Aorta (tissue), 5 donors: ENCODE results near the gene CYP2E1. TPM values are rescaled to one million over a fixed set of nuclear protein-coding genes. Genes with fewer than 3 reads are reported as not detected.
"Not testable (repeated sequence)": the region's sequence is repeated elsewhere in the genome, so short reads cannot be mapped to it uniquely, and the experiment has no call there.

Source experiments
- ATAC-seq: fragments of 200-7000 bp; cut with Tn5 transposase; one replicate; pipeline ENCODE4 v1.9.1; 2022; ENCODE audit warnings: moderate library complexity; ENCODE audit not compliant: low FRiP score
- DNase-seq, 2 donors: peaks; one replicate each; pipeline ENCODE4 v3.0.0-alpha.2; 2020
- H3K27ac ChIP-seq, 2 donors: one replicate each; pipeline ENCODE4 v1.5.1; 2013; ENCODE audit warnings: low read length in 2 of 2, mild to moderate bottlenecking in 2 of 2, moderate library complexity in 2 of 2, control low read depth in 1 of 2, inconsistent platforms in 1 of 2, low read depth in 1 of 2
- H3K27me3 ChIP-seq, 2 donors: one replicate each; pipeline ENCODE4 v1.6.1; 2013; ENCODE audit warnings: control low read depth in 1 of 2, low read length in 1 of 2, mild to moderate bottlenecking in 1 of 2, moderate library complexity in 1 of 2; ENCODE audit not compliant: insufficient read depth in 2 of 2, control insufficient read depth in 1 of 2
- H3K36me3 ChIP-seq, 2 donors: one replicate each; pipeline ENCODE4 v1.6.1; 2013; ENCODE audit warnings: control low read depth in 1 of 2, low read length in 1 of 2, mild to moderate bottlenecking in 1 of 2; ENCODE audit not compliant: insufficient read depth in 2 of 2, control insufficient read depth in 1 of 2
- H3K4me1 ChIP-seq, 2 donors: one replicate each; pipeline ENCODE4 v1.6.1; 2013; ENCODE audit warnings: low read length in 2 of 2, control low read depth in 1 of 2, mild to moderate bottlenecking in 1 of 2, moderate library complexity in 1 of 2; ENCODE audit not compliant: insufficient read depth in 2 of 2, control insufficient read depth in 1 of 2
- H3K4me3 ChIP-seq, 2 donors: one replicate each; pipeline ENCODE4 v1.5.1; 2013; ENCODE audit warnings: low read length in 2 of 2, control low read depth in 1 of 2, mild to moderate bottlenecking in 1 of 2
- H3K9me3 ChIP-seq: one replicate; pipeline ENCODE4 v1.6.1; 2013; ENCODE audit warnings: mild to moderate bottlenecking, low read length; ENCODE audit not compliant: control insufficient read depth
- WGBS, 2 donors: extraction: QIAGEN DNeasy Blood & Tissue Kit; methylation state at CpG; one replicate each; pipeline ENCODE4 v1.1.7; 2013; 5-methylcytosine and 5-hydroxymethylcytosine counted together
- intact Hi-C, 2 donors: fragments of 100-400 bp; cut with DNase I; formaldehyde crosslinking; loops; one replicate each; pipeline versions ENCODE4 v1.14.2 to v1.15.0; 2022
- polyA plus RNA-seq, 2 donors: library from polyadenylated mRNA; stranded (reverse); fragments of 200-250 nt; gene quantifications; one replicate each; pipeline ENCODE4 v1.2.3, GENCODE V29; 2013
- total RNA-seq, 2 donors: library from RNA; stranded (reverse); fragmentation: NEBNext Ultra II Directional; extraction: Animal tissue kit (Norgen Biotek cat#: 25700); gene quantifications; one replicate each; pipeline ENCODE4 v1.2.1, GENCODE V29; 2021
- donor health status: healthy with polysubstance abuse.
- donor health status: Bipolar disorder and iron deficiency.
- donor health status: DM: no; HTN: no; CAD: no.
- donor health status: DM: no; HTN: no; CAD: no.
- donor health status: DM: yes; HTN: yes; CAD: no.

The CYP2E1 gene
- total and polyA plus RNA-seq, 4 donors: 0.63 to 6.9 (median 4.0) TPM

GRCh38 chr10:133577037-133577436 lies 49.9 kb downstream of the CYP2E1 start:
- H3K4me3 ChIP-seq, H3K27me3 ChIP-seq, ATAC-seq, DNase-seq, H3K9me3 ChIP-seq, H3K4me1 ChIP-seq, H3K27ac ChIP-seq, intact Hi-C loops, H3K36me3 ChIP-seq: not testable (repeated sequence)
- 89 to 93% methylated on average over 4 to 18 of the region's 31 CpGs for whole genome bisulfite sequencing, 2 donors

Other genes with a start within 250 kb of the CYP2E1 start
- gene TUBGCP2, start 218.5 kb upstream of the CYP2E1 start, total RNA-seq: 10 to 100 TPM; 40.0 to 49.1 TPM
- gene TUBGCP2, start 218.5 kb upstream of the CYP2E1 start, polyA plus RNA-seq: 100 to 1,000 TPM in 1 of 2 donors, 10 to 100 TPM in 1; 11.3 to 194 TPM
- 10 to 100 TPM; 18.2 to 28.5 TPM for gene ZNF511, start 218.4 kb upstream of the CYP2E1 start, total RNA-seq
- gene ZNF511, start 218.4 kb upstream of the CYP2E1 start, polyA plus RNA-seq: 10 to 100 TPM; 35.6 to 39.6 TPM
- gene CALY, start 190.5 kb upstream of the CYP2E1 start, total RNA-seq: not detected
- gene CALY, start 190.5 kb upstream of the CYP2E1 start, polyA plus RNA-seq: not detected
- gene PRAP1, start 180.0 kb upstream of the CYP2E1 start, total RNA-seq: not detected
- 10 to 100 TPM in 1 of 2 donors, under 1 TPM in 1; 0.49 to 51.6 TPM for gene PRAP1, start 180.0 kb upstream of the CYP2E1 start, polyA plus RNA-seq
- gene FUOM, start 169.3 kb upstream of the CYP2E1 start, total RNA-seq: 10 to 100 TPM; 15.2 to 23.6 TPM
- 10 to 100 TPM; 26.3 to 54.8 TPM for gene FUOM, start 169.3 kb upstream of the CYP2E1 start, polyA plus RNA-seq
- gene ECHS1, start 154.0 kb upstream of the CYP2E1 start, total RNA-seq: 10 to 100 TPM; 34.3 to 48.9 TPM
- 10 to 100 TPM; 56.1 to 93.7 TPM for gene ECHS1, start 154.0 kb upstream of the CYP2E1 start, polyA plus RNA-seq
- gene PAOX, start 148.1 kb upstream of the CYP2E1 start, total RNA-seq: 1 to 10 TPM; 3.7 to 8.7 TPM
- 10 to 100 TPM in 1 of 2 donors, 1 to 10 TPM in 1; 2.1 to 11.3 TPM for gene PAOX, start 148.1 kb upstream of the CYP2E1 start, polyA plus RNA-seq
- 10 to 100 TPM; 25.9 to 39.3 TPM for gene MTG1, start 133.2 kb upstream of the CYP2E1 start, total RNA-seq
- 10 to 100 TPM; 13.1 to 36.1 TPM for gene MTG1, start 133.2 kb upstream of the CYP2E1 start, polyA plus RNA-seq
- not detected for gene SPRN, start 102.7 kb upstream of the CYP2E1 start, total RNA-seq
- gene SPRN, start 102.7 kb upstream of the CYP2E1 start, polyA plus RNA-seq: under 1 TPM in 1 of 2 donors, not detected in 1; 0.28 TPM
- gene SCART1, start 73.4 kb upstream of the CYP2E1 start, total RNA-seq: 1 to 10 TPM; 5.4 to 7.3 TPM
- 1 to 10 TPM in 1 of 2 donors, not detected in 1; 2.4 TPM for gene SCART1, start 73.4 kb upstream of the CYP2E1 start, polyA plus RNA-seq
- under 1 TPM; 0.39 to 0.48 TPM for gene SYCE1, start 38.2 kb downstream of the CYP2E1 start, total RNA-seq
- 1 to 10 TPM in 1 of 2 donors, not detected in 1; 1.1 TPM for gene SYCE1, start 38.2 kb downstream of the CYP2E1 start, polyA plus RNA-seq
- gene FRG2B, start 99.4 kb downstream of the CYP2E1 start, total RNA-seq: not detected
- not detected for gene FRG2B, start 99.4 kb downstream of the CYP2E1 start, polyA plus RNA-seq